Esophagus muscularis mucosa (tissue), 3 donors: ENCODE results near the gene IFNL1.

Source experiments
- CTCF ChIP-seq, 3 experiments: fragments of 200-600 bp in 2 of 3; fragments of 450-650 bp in 1 of 3; sonication (generic) in 2 of 3; IDR thresholded peaks; one replicate each; pipeline ENCODE4 v1.5.1; 2017 to 2019; ENCODE audit warnings: antibody characterized with exemption in 3 of 3, mild to moderate bottlenecking in 2 of 3, moderate library complexity in 1 of 3
- POLR2A ChIP-seq: fragments of 450-650 bp; IDR thresholded peaks from one replicate; pipeline ENCODE4 v1.6.1; 2017; ENCODE audit warnings: antibody characterized with exemption, moderate library complexity, mild to moderate bottlenecking, low read depth
- POLR2AphosphoS5 ChIP-seq, 2 donors: sonication (generic); formaldehyde crosslinking; IDR thresholded peaks; one replicate each; pipeline ENCODE4 v1.6.1; 2017; ENCODE audit warnings: antibody characterized with exemption in 2 of 2

- TF ChIP-seq CTCF (IDR thresholded peaks at IDR 0.05) (no peak), POLR2AphosphoS5 (IDR thresholded peaks at IDR 0.05) (no peak), POLR2A (no peak)
These were observed 20.6 kb upstream of the IFNL1 start for GRCh38 chr19:39275578-39275977.
